Thymus (tissue), 11 donors: ENCODE measurements around the gene HOMEZ. TPM values are rescaled to one million over a fixed set of nuclear protein-coding genes. Genes with fewer than 3 reads are reported as not detected.
A peak's percentile ranks its signal among the peaks of the same experiment; 100 is the strongest.

Source experiments
- DNase-seq, 9 donors: peaks; one replicate each; pipeline ENCODE4 v3.0.0-alpha.2; 2013; ENCODE audit warnings: low spot score in 9 of 9, low read depth in 6 of 9, missing footprints in 1 of 9
- H3K27ac ChIP-seq, 2 donors: one replicate each; pipeline ENCODE4 v1.5.1; 2013; ENCODE audit warnings: control low read depth in 1 of 2, low read depth in 1 of 2, low read length in 1 of 2, mild to moderate bottlenecking in 1 of 2, moderate library complexity in 1 of 2
- H3K27me3 ChIP-seq, 2 donors: one replicate each; pipeline ENCODE4 v1.5.1; 2013; ENCODE audit warnings: low read length in 1 of 2; ENCODE audit not compliant: control insufficient read depth in 2 of 2, insufficient read depth in 1 of 2
- H3K36me3 ChIP-seq, 2 donors: one replicate each; pipeline ENCODE4 v1.5.1; 2013; ENCODE audit warnings: low read length in 1 of 2, mild to moderate bottlenecking in 1 of 2, moderate library complexity in 1 of 2; ENCODE audit not compliant: control insufficient read depth in 2 of 2, insufficient read depth in 2 of 2
- H3K4me1 ChIP-seq, 2 donors: one replicate each; pipeline ENCODE4 v1.5.1; 2013; ENCODE audit warnings: low read length in 2 of 2; ENCODE audit not compliant: control insufficient read depth in 2 of 2, insufficient read depth in 2 of 2
- H3K4me3 ChIP-seq, 2 donors: one replicate each; pipeline ENCODE4 v1.5.1; 2013; ENCODE audit warnings: low read length in 2 of 2, control low read depth in 1 of 2, mild to moderate bottlenecking in 1 of 2
- H3K9me3 ChIP-seq, 2 donors: one replicate each; pipeline ENCODE4 v1.5.1; 2013; ENCODE audit warnings: low read length in 1 of 2, mild to moderate bottlenecking in 1 of 2; ENCODE audit not compliant: control insufficient read depth in 2 of 2, insufficient read depth in 1 of 2
- WGBS: extraction: QIAGEN DNeasy Blood & Tissue Kit; methylation state at CpG from one replicate; pipeline ENCODE4 v1.1.7; 2013; 5-methylcytosine and 5-hydroxymethylcytosine counted together
- polyA plus RNA-seq: library from polyadenylated mRNA; stranded (reverse); fragments of 200-250 nt; gene quantifications from one replicate; pipeline ENCODE4 v1.2.3, GENCODE V29; 2013
- total RNA-seq: library from RNA; stranded (reverse); fragments of 120-200 nt; gene quantifications from one replicate; pipeline ENCODE4 v1.2.4, GENCODE V29; 2013
- donor health status: healthy.

Gene HOMEZ
- total and polyA plus RNA-seq, 2 donors: 10.2 to 10.6 TPM

- 96% methylated on average over 18 of the region's 18 CpGs for WGBS
These were observed 38.0 kb upstream of the HOMEZ start for GRCh38 chr14:23323838-23324454.

GRCh38 chr14:23322568-23323517, 36.9 kb upstream of the HOMEZ start:
- H3K27me3 ChIP-seq: no peaks in the 10 kb centered on the region
- WGBS: 72% methylated on average over 10 of the region's 10 CpGs

More at GRCh38 chr14:23323838-23324454, 38.0 kb upstream of the HOMEZ start:
- Histone ChIP-seq H3K27ac (no peak overlapping the region), H3K36me3 (peaks cover 29 to 31% of the 10 kb centered on the region in 2 donors), H3K9me3 (peaks cover 0 to 5% of the 10 kb centered on the region in 2 donors), H3K27me3 (no peaks in the 10 kb centered on the region), H3K4me1 (peaks cover 10 to 17% of the 10 kb centered on the region in 2 donors), H3K4me3 (no peak overlapping the region)
- no peak for DNase-seq

GRCh38 chr14:23321572-23322547, 35.9 kb upstream of the HOMEZ start:
- Histone ChIP-seq H3K27ac (peak overlapping the region; percentile 59 to 93), H3K4me3 (peak overlapping the region; percentile 85 to 96), H3K27me3 (no peaks in the 10 kb centered on the region), H3K4me1 (peaks cover 10 to 17% of the 10 kb centered on the region in 2 donors), H3K36me3 (peaks cover 29 to 31% of the 10 kb centered on the region in 2 donors), H3K9me3 (peaks cover 0 to 5% of the 10 kb centered on the region in 2 donors)
- peak in 4 of 9 donors; percentile 19 to 64 (median 28) for DNase-seq
- WGBS: 1% methylated on average over 64 of the region's 64 CpGs

More at GRCh38 chr14:23322568-23323517, 36.9 kb upstream of the HOMEZ start:
- Histone ChIP-seq H3K27ac (peak overlapping the region in 1 of 2 donors; percentile 59), H3K36me3 (peaks cover 29 to 31% of the 10 kb centered on the region in 2 donors), H3K4me3 (peak overlapping the region; percentile 85 to 96), H3K9me3 (peaks cover 0 to 5% of the 10 kb centered on the region in 2 donors), H3K4me1 (peaks cover 10 to 17% of the 10 kb centered on the region in 2 donors)
- DNase-seq: no peak

GRCh38 chr14:23320584-23321571, 34.9 kb upstream of the HOMEZ start, which contains the start of gene PABPN1:
TSS of gene PABPN1 (plus strand) at chr14:23321457. CDS start at chr14:23321470, 13 bp downstream.
- 3% methylated on average over 63 of the region's 63 CpGs for WGBS
- DNase-seq: peak; percentile 96 to 100 (median 99)
- Histone ChIP-seq H3K4me3 (peak within 1 kb of the TSS; percentile 85 to 96), H3K27ac (peak within 1 kb of the TSS; percentile 93 to 94), H3K9me3 (peaks cover 0 to 5% of the 10 kb centered on the region in 2 donors), H3K27me3 (no peaks in the 10 kb centered on the region), H3K36me3 (peaks cover 24 to 29% of the 10 kb centered on the region in 2 donors), H3K4me1 (peaks cover 10 to 17% of the 10 kb centered on the region in 2 donors)

- Histone ChIP-seq H3K36me3 (peaks cover 16 to 23% of the 10 kb centered on the region in 2 donors), H3K9me3 (peaks cover 0 to 5% of the 10 kb centered on the region in 2 donors), H3K27me3 (no peaks in the 10 kb centered on the region), H3K4me1 (peaks cover 10 to 17% of the 10 kb centered on the region in 2 donors), H3K27ac (peak overlapping the region; percentile 93 to 94), H3K4me3 (peak overlapping the region; percentile 49 to 96)
- no peak for DNase-seq
- 67% methylated on average over 17 of the region's 17 CpGs for whole genome bisulfite sequencing
These were observed 34.0 kb upstream of the HOMEZ start for GRCh38 chr14:23319746-23320583.

- Histone ChIP-seq H3K9me3 (peaks cover 0 to 5% of the 10 kb centered on the region in 2 donors), H3K27me3 (no peaks in the 10 kb centered on the region), H3K36me3 (no peaks in the 10 kb centered on the region), H3K4me1 (peaks cover 3 to 9% of the 10 kb centered on the region in 2 donors), H3K4me3 (no peak overlapping the region), H3K27ac (no peak overlapping the region)
- 97% methylated on average over 5 of the region's 5 CpGs for WGBS
- DNase-seq: no peak
These were observed 30.4 kb upstream of the HOMEZ start for GRCh38 chr14:23316300-23316699.

- WGBS: 98% methylated on average over 1 of the region's 1 CpG
- no peaks in the 10 kb centered on the region for H3K9me3 ChIP-seq
- H3K27me3 ChIP-seq: peaks cover 0 to 9% of the 10 kb centered on the region in 2 donors
- no peak overlapping the region for H3K27ac ChIP-seq
- H3K36me3 ChIP-seq: no peaks in the 10 kb centered on the region
- no peak overlapping the region for H3K4me3 ChIP-seq
- peaks cover 6 to 15% of the 10 kb centered on the region in 2 donors for H3K4me1 ChIP-seq
- no peak for DNase-seq
These were observed 24.6 kb upstream of the HOMEZ start for GRCh38 chr14:23310546-23310945.
